CD14-positive monocyte (primary cell): Measurements from ENCODE around the gene UBAP1L. TPM values are rescaled to one million over a fixed set of nuclear protein-coding genes. Genes with fewer than 3 reads are reported as not detected.
A peak's percentile ranks its signal among the peaks of the same experiment; 100 is the strongest.

ENCODE experiments used
- DNase-seq, 3 donors: peaks; one replicate each; pipeline ENCODE4 v3.0.0-alpha.2; 2011 to 2022
- H2AFZ ChIP-seq: 2 replicates; pipeline ENCODE4 v1.6.0; 2012; ENCODE audit warnings: mild to moderate bottlenecking, low read depth, low read length, inconsistent platforms; ENCODE audit not compliant: insufficient read depth, poor library complexity, severe bottlenecking
- H3K27ac ChIP-seq, 2 donors: 1 replicate in 1 of 2; 2 replicates in 1 of 2; pipeline ENCODE4 v1.5.1; 2012 to 2013; ENCODE audit warnings: low read length in 2 of 2, control low read depth in 1 of 2, inconsistent platforms in 1 of 2, low read depth in 1 of 2, mild to moderate bottlenecking in 1 of 2
- H3K27me3 ChIP-seq, 2 donors: one replicate each; pipeline versions ENCODE4 v1.6.0 to v1.6.1; 2011 to 2013; ENCODE audit warnings: low read length in 2 of 2; ENCODE audit not compliant: control insufficient read depth in 2 of 2, insufficient read depth in 2 of 2
- H3K36me3 ChIP-seq, 2 donors: replicated peaks in 1 of 2; 1 replicate in 1 of 2; 2 replicates in 1 of 2; pipeline versions ENCODE4 v1.5.1 to v1.6.1; 2012 to 2013; ENCODE audit warnings: low read length in 2 of 2, control low read depth in 1 of 2, inconsistent platforms in 1 of 2, mild to moderate bottlenecking in 1 of 2; ENCODE audit not compliant: insufficient read depth in 2 of 2, control insufficient read depth in 1 of 2
- H3K4me1 ChIP-seq, 2 donors: 1 replicate in 1 of 2; 2 replicates in 1 of 2; pipeline versions ENCODE4 v1.5.1 to v1.6.1; 2012 to 2013; ENCODE audit warnings: low read length in 2 of 2, control low read depth in 1 of 2, inconsistent platforms in 1 of 2, mild to moderate bottlenecking in 1 of 2, moderate library complexity in 1 of 2; ENCODE audit not compliant: insufficient read depth in 2 of 2, control insufficient read depth in 1 of 2
- H3K4me2 ChIP-seq: replicated peaks from 2 replicates; pipeline ENCODE3; 2012; ENCODE audit warnings: low read length, moderate library complexity, mild to moderate bottlenecking; ENCODE audit not compliant: poor library complexity, severe bottlenecking; ENCODE audit errors: extremely low read depth
- H3K4me3 ChIP-seq, 3 experiments: fragments of 200-600 bp in 1 of 3; sonication (generic) in 1 of 3; replicated peaks in 1 of 3; 1 replicate in 2 of 3; 2 replicates in 1 of 3; pipeline ENCODE4 v1.5.1; 2011 to 2013; ENCODE audit warnings: low read length in 3 of 3, mild to moderate bottlenecking in 3 of 3, control low read depth in 2 of 3, low read depth in 2 of 3, inconsistent platforms in 1 of 3, moderate library complexity in 1 of 3
- H3K79me2 ChIP-seq: 2 replicates; pipeline ENCODE4 v1.6.0; 2012; ENCODE audit warnings: mild to moderate bottlenecking, control low read depth, inconsistent platforms, low read length, moderate library complexity; ENCODE audit not compliant: insufficient read depth
- H3K9ac ChIP-seq: 2 replicates; pipeline ENCODE4 v1.6.0; 2017; ENCODE audit warnings: low read length, mild to moderate bottlenecking; ENCODE audit not compliant: insufficient read depth, poor library complexity, severe bottlenecking
- H3K9me3 ChIP-seq, 2 donors: replicated peaks in 1 of 2; 1 replicate in 1 of 2; 2 replicates in 1 of 2; pipeline versions ENCODE4 v1.5.1 to v1.6.1; 2012 to 2013; ENCODE audit warnings: low read length in 2 of 2, control low read depth in 1 of 2; ENCODE audit not compliant: control insufficient read depth in 1 of 2, insufficient read depth in 1 of 2
- H4K20me1 ChIP-seq: 2 replicates; pipeline ENCODE4 v1.6.0; 2012; ENCODE audit warnings: mild to moderate bottlenecking, low read length, control low read depth, moderate library complexity; ENCODE audit not compliant: insufficient read depth
- H3K27ac Mint-ChIP-seq, 7 donors: one replicate each; pipeline ENCODE4 v1.8.0; 2020; ENCODE audit warnings: mild to moderate bottlenecking in 7 of 7, mixed read lengths in 7 of 7, moderate library complexity in 6 of 7, inconsistent platforms in 2 of 7
- H3K27me3 Mint-ChIP-seq, 3 donors: one replicate each; pipeline ENCODE4 v1.8.0; 2021 to 2022; ENCODE audit warnings: low read depth in 3 of 3, mild to moderate bottlenecking in 3 of 3, mixed read lengths in 3 of 3, moderate library complexity in 3 of 3, inconsistent platforms in 1 of 3
- H3K36me3 Mint-ChIP-seq, 2 donors: one replicate each; pipeline ENCODE4 v1.8.0; 2020; ENCODE audit warnings: mixed read lengths in 2 of 2, inconsistent platforms in 1 of 2, mild to moderate bottlenecking in 1 of 2
- H3K4me1 Mint-ChIP-seq: one replicate; pipeline ENCODE4 v1.8.0; 2020; ENCODE audit warnings: mild to moderate bottlenecking, mixed read lengths
- H3K4me3 Mint-ChIP-seq, 2 donors: one replicate each; pipeline ENCODE4 v1.8.0; 2020; ENCODE audit warnings: mild to moderate bottlenecking in 2 of 2, mixed read lengths in 2 of 2, moderate library complexity in 1 of 2
- H3K9me3 Mint-ChIP-seq, 7 donors: one replicate each; pipeline ENCODE4 v1.8.0; 2020 to 2022; ENCODE audit warnings: mixed read lengths in 7 of 7, mild to moderate bottlenecking in 6 of 7, moderate library complexity in 6 of 7, inconsistent platforms in 2 of 7
- CTCF ChIP-seq: fragments of 200-600 bp; IDR thresholded peaks from one replicate; pipeline ENCODE4 v1.8.0; 2022; ENCODE audit warnings: antibody characterized with exemption, mild to moderate bottlenecking
- whole genome bisulfite sequencing: methylation state at CpG from one replicate; pipeline ENCODE4 v1.1.5; 2013; ENCODE audit warnings: missing lambda C conversion rate; ENCODE audit not compliant: insufficient coverage; 5-methylcytosine and 5-hydroxymethylcytosine counted together
- intact Hi-C, 2 donors: fragments of 100-400 bp; cut with micrococcal nuclease; formaldehyde crosslinking; loops; one replicate each; pipeline versions ENCODE4 v1.15.0 to v1.15.1; 2023
- polyA plus RNA-seq, 3 donors: library from polyadenylated mRNA; depleted of rRNA in 1 of 3; unstranded in 2 of 3; stranded (reverse) in 1 of 3; fragments of 300-500 nt in 2 of 3; fragments of >200 nt in 1 of 3; fragmentation: Illumina TruSeq in 2 of 3; gene quantifications; 1 replicate in 2 of 3; 2 replicates in 1 of 3; pipeline ENCODE4 v1.2.3, GENCODE V29; 2012 to 2021

The UBAP1L gene
- polyA plus RNA-seq, 3 donors, result 4.8 TPM; not detected in 2

- H3K27me3 Mint-ChIP-seq, result peaks cover 7 to 18% (median 8%) of the 10 kb centered on the region in 3 donors
- Histone ChIP-seq H3K36me3 (no peaks in the 10 kb centered on the region), H4K20me1 (no peaks in the 10 kb centered on the region), H3K9ac (no peak overlapping the region), H3K79me2 (no peaks in the 10 kb centered on the region), H2AFZ (peak overlapping the region; percentile 19), H3K27ac (no peak overlapping the region), H3K4me1 (peaks cover 10 to 16% of the 10 kb centered on the region in 2 donors), H3K4me2 (no peak overlapping the region), H3K9me3 (no peaks in the 10 kb centered on the region), H3K27me3 (no peaks in the 10 kb centered on the region), H3K4me3 (no peak overlapping the region)
- no peaks in the 10 kb centered on the region for H3K36me3 Mint-ChIP-seq
- H3K4me1 Mint-ChIP-seq, result peaks cover 16% of the 10 kb centered on the region
- H3K4me3 Mint-ChIP-seq, result peak overlapping the region in 1 of 2 donors; percentile 80
- peak overlapping the region in 2 of 7 donors; percentile 11 to 13 for H3K27ac Mint-ChIP-seq
- TF ChIP-seq CTCF, result no peak
- intact Hi-C loops, result loop anchor here in 1 of 2 donors (10.0 kb wide), 1 partner anchor 245 kb away; the partner anchor contains the start of gene RNU5A-1
- WGBS, result no CpG with 5 or more reads among the region's 4 CpGs
- DNase-seq, result no peak
- H3K9me3 Mint-ChIP-seq, result peaks cover 0 to 3% (median 0%) of the 10 kb centered on the region in 7 donors
These were observed 64.7 kb downstream of the UBAP1L start for GRCh38 chr15:65050270-65050669.

- DNase-seq, result peak; percentile 84 to 93 (median 92)
- peak overlapping the region; percentile 4 to 70 (median 25) for H3K4me3 ChIP-seq
- peak overlapping the region; percentile 19 for H2AFZ ChIP-seq
- H3K79me2 ChIP-seq, result no peaks in the 10 kb centered on the region
- H3K4me1 Mint-ChIP-seq, result peaks cover 16% of the 10 kb centered on the region
- no peaks in the 10 kb centered on the region for H3K9me3 ChIP-seq
- H3K27me3 Mint-ChIP-seq, result peaks cover 6 to 18% (median 8%) of the 10 kb centered on the region in 3 donors
- H3K36me3 ChIP-seq, result no peaks in the 10 kb centered on the region
- no peak overlapping the region for H3K9ac ChIP-seq
- no peak overlapping the region for H3K27ac ChIP-seq
- no peaks in the 10 kb centered on the region for H4K20me1 ChIP-seq
- peak overlapping the region in 3 of 7 donors; percentile 23 to 42 (median 36) for H3K27ac Mint-ChIP-seq
- peaks cover 0 to 3% (median 0%) of the 10 kb centered on the region in 7 donors for H3K9me3 Mint-ChIP-seq
- no peak for TF ChIP-seq CTCF
- WGBS, result under 1% methylated on average over 15 of the region's 19 CpGs
- peak overlapping the region; percentile 66 for H3K4me2 ChIP-seq
- H3K27me3 ChIP-seq, result no peaks in the 10 kb centered on the region
- intact Hi-C loops, result no loop called here
- peak overlapping the region; percentile 52 to 80 for H3K4me3 Mint-ChIP-seq
- no peaks in the 10 kb centered on the region for H3K36me3 Mint-ChIP-seq
- H3K4me1 ChIP-seq, result peaks cover 10 to 16% of the 10 kb centered on the region in 2 donors
These were observed 65.6 kb downstream of the UBAP1L start for GRCh38 chr15:65049418-65049840.
